Measurements from ENCODE around the gene PCBP3. TPM values are rescaled to one million over a fixed set of nuclear protein-coding genes. Genes with fewer than 3 reads are reported as not detected.
A peak's percentile ranks its signal among the peaks of the same experiment; 100 is the strongest.
"Not testable (repeated sequence)": the region's sequence is repeated elsewhere in the genome, so short reads cannot be mapped to it uniquely, and the experiment has no call there.

PCBP3 gene
- total RNA-seq, 8 experiments from 2014 or later: 2.5 to 20.9 (median 10.0) TPM

- peaks cover 18 to 19% of the 10 kb centered on the region in 2 donors for H3K4me1 ChIP-seq (replicated peaks in 1 of 2)
- 83 to 100% (median 94%) methylated on average over 1 to 4 of the region's 7 CpGs; no CpG with 5 or more reads in 7 of the 10 experiments for WGBS, 10 experiments
- no peak overlapping the region for H3K4me3 ChIP-seq
- in situ Hi-C loops (cut with MboI; ENCODE audit: low pct_unique_long_range_greater_than_20kb in 2 of 9, low sequenced_read_pairs in 9 of 9, unreplicated experiment in 9 of 9): loop anchor here in 7 of 9 experiments (25.0 kb wide), 1 partner anchor 239 kb away; no protein-coding TSS in a partner anchor
- H3K27ac ChIP-seq: no peak overlapping the region
- peak in 3 of 8 experiments; percentile 59 to 80 (median 72) for ATAC-seq (replicated peaks in 6 of 8)
These were observed 157.8 kb downstream of the PCBP3 start for GRCh38 chr21:45801129-45801964.

- peak in 2 of 8 experiments; percentile 19 to 29 for ATAC-seq (replicated peaks in 6 of 8)
- Histone ChIP-seq H3K4me1 (replicated peaks in 1 of 2) (peaks cover 18 to 19% of the 10 kb centered on the region in 2 donors), H3K27ac (no peak overlapping the region), H3K4me3 (no peak overlapping the region)
- WGBS, 10 experiments: 42 to 100% (median 83%) methylated on average over 2 to 3 of the region's 8 CpGs; no CpG with 5 or more reads in 7 of the 10 experiments
- in situ Hi-C loops (cut with MboI; ENCODE audit: low pct_unique_long_range_greater_than_20kb in 2 of 9, low sequenced_read_pairs in 9 of 9, unreplicated experiment in 9 of 9): loop anchor here in 7 of 9 experiments (25.0 kb wide), 1 partner anchor 240 kb away; no protein-coding TSS in a partner anchor
These were observed 158.5 kb downstream of the PCBP3 start for GRCh38 chr21:45801989-45802388.

GRCh38 chr21:45802425-45802824 is 158.9 kb downstream of the PCBP3 start:
- H3K27ac ChIP-seq: no peak overlapping the region
- H3K4me3 ChIP-seq: no peak overlapping the region
- no peak for ATAC-seq (replicated peaks in 6 of 8)
- peaks cover 18 to 19% of the 10 kb centered on the region in 2 donors for H3K4me1 ChIP-seq (replicated peaks in 1 of 2)
- in situ Hi-C loops (cut with MboI; ENCODE audit: low pct_unique_long_range_greater_than_20kb in 2 of 9, low sequenced_read_pairs in 9 of 9, unreplicated experiment in 9 of 9): loop anchor here in 7 of 9 experiments (25.0 kb wide), 1 partner anchor 240 kb away; no protein-coding TSS in a partner anchor
- 20 to 54% (median 33%) methylated on average over 1 to 2 of the region's 9 CpGs; no CpG with 5 or more reads in 7 of the 10 experiments for WGBS, 10 experiments

DNA sequence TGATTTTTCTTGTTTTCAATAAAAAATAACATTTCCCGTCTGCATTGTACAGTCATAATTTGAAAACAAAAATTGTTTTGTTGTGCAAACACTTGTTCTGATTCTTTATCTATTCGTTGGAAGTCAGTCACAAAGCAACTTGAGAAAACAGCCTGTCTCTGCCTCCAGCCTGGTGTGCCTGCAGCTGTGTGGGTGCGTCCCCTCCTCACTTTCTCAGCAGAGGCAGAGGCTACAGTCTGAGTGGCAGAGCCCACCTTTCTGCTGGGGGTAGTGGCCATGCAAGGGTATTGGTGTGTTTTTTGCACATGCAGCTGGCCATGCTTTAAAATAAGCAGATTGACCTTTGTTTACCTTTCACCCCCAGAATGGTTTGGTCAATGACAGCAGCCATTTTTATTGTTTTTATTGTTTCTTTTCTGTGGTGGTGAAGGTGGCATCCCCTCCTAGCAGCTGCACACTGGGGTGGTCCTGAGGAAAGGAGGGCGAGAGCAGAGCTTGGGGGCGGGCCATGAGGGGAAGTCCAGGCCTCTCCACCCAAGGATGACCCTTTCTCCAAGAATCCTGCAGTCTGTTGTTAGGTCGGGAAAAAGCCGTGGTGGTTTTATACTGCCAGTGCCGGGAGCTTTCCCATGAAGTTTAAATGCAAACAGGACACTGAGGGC is 159.6 kb downstream of the PCBP3 start:
- Histone ChIP-seq H3K4me3 (no peak overlapping the region), H3K27ac (no peak overlapping the region), H3K4me1 (replicated peaks in 1 of 2) (peaks cover 18 to 19% of the 10 kb centered on the region in 2 donors)
- ATAC-seq (replicated peaks in 6 of 8): no peak
- 40 to 92% (median 60%) methylated on average over 1 to 5 of the region's 8 CpGs for WGBS, 10 experiments
- in situ Hi-C loops (cut with MboI; ENCODE audit: low pct_unique_long_range_greater_than_20kb in 2 of 9, low sequenced_read_pairs in 9 of 9, unreplicated experiment in 9 of 9): loop anchor here in 7 of 9 experiments (25.0 kb wide), 1 partner anchor 241 kb away; no protein-coding TSS in a partner anchor

GRCh38 chr21:45803618-45804340 is 160.3 kb downstream of the PCBP3 start:
- Histone ChIP-seq H3K4me3 (no peak overlapping the region), H3K27ac (no peak overlapping the region), H3K4me1 (replicated peaks in 1 of 2) (peaks cover 18 to 19% of the 10 kb centered on the region in 2 donors)
- no peak for ATAC-seq (replicated peaks in 6 of 8)
- in situ Hi-C loops (cut with MboI; ENCODE audit: low pct_unique_long_range_greater_than_20kb in 2 of 9, low sequenced_read_pairs in 9 of 9, unreplicated experiment in 9 of 9): loop anchor here in 7 of 9 experiments (25.0 kb wide), 1 partner anchor 241 kb away; no protein-coding TSS in a partner anchor
- WGBS, 10 experiments: 55 to 100% (median 80%) methylated on average over 1 to 12 of the region's 15 CpGs; no CpG with 5 or more reads in 3 of the 10 experiments

- WGBS, 10 experiments: 87 to 100% methylated on average over 1 to 8 of the region's 13 CpGs; no CpG with 5 or more reads in 8 of the 10 experiments
- in situ Hi-C loops (cut with MboI; ENCODE audit: low pct_unique_long_range_greater_than_20kb in 2 of 9, low sequenced_read_pairs in 9 of 9, unreplicated experiment in 9 of 9): loop anchor here in 7 of 9 experiments (25.0 kb wide), 1 partner anchor 243 kb away; no protein-coding TSS in a partner anchor
- Histone ChIP-seq H3K27ac (peak overlapping the region in 1 of 2 donors; percentile 24), H3K4me3 (no peak overlapping the region), H3K4me1 (replicated peaks in 1 of 2) (peaks cover 18 to 19% of the 10 kb centered on the region in 2 donors)
- ATAC-seq (replicated peaks in 6 of 8): peak in 1 of 8 experiments; percentile 17
These were observed 161.3 kb downstream of the PCBP3 start for GRCh38 chr21:45804809-45805313.

DNA sequence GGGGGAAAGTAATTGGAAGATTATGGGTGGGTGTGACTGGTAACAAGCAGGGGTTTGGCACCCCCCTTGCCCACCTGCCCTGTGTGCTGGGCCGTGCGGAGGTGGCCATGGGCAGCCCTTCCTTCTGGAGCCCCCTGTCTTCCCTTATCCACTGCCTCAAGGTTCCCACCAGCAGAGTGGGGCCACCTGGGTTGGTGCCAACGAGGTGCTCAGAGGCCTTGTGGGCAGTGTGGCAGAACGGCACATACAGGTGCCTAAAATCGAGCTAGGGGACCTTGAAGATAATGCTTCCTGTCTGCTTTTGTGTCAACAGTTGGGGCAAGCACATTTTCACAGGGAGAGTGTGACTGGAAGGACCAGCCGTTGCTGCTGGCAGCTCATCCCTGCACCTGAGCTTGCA is 161.8 kb downstream of the PCBP3 start:
- in situ Hi-C loops (cut with MboI; ENCODE audit: low pct_unique_long_range_greater_than_20kb in 2 of 9, low sequenced_read_pairs in 9 of 9, unreplicated experiment in 9 of 9): loop anchor here in 7 of 9 experiments (25.0 kb wide), 1 partner anchor 243 kb away; no protein-coding TSS in a partner anchor
- no peak overlapping the region for H3K4me3 ChIP-seq
- no peak for ATAC-seq (replicated peaks in 6 of 8)
- H3K4me1 ChIP-seq (replicated peaks in 1 of 2): peaks cover 18 to 19% of the 10 kb centered on the region in 2 donors
- WGBS, 10 experiments: 60 to 76% methylated on average over 2 to 3 of the region's 6 CpGs; no CpG with 5 or more reads in 8 of the 10 experiments
- H3K27ac ChIP-seq: no peak overlapping the region

- in situ Hi-C loops (cut with MboI; ENCODE audit: low pct_unique_long_range_greater_than_20kb in 2 of 9, low sequenced_read_pairs in 9 of 9, unreplicated experiment in 9 of 9): loop anchor here in 7 of 9 experiments (25.0 kb wide), 1 partner anchor 244 kb away; no protein-coding TSS in a partner anchor
- no peak overlapping the region for H3K4me3 ChIP-seq
- WGBS, 10 experiments: 40 to 100% (median 93%) methylated on average over 1 to 3 of the region's 11 CpGs; no CpG with 5 or more reads in 6 of the 10 experiments
- no peak overlapping the region for H3K27ac ChIP-seq
- H3K4me1 ChIP-seq (replicated peaks in 1 of 2): peaks cover 18 to 19% of the 10 kb centered on the region in 2 donors
- peak in 1 of 8 experiments; percentile 9 for ATAC-seq (replicated peaks in 6 of 8)
These were observed 162.5 kb downstream of the PCBP3 start for GRCh38 chr21:45806042-45806441.

DNA sequence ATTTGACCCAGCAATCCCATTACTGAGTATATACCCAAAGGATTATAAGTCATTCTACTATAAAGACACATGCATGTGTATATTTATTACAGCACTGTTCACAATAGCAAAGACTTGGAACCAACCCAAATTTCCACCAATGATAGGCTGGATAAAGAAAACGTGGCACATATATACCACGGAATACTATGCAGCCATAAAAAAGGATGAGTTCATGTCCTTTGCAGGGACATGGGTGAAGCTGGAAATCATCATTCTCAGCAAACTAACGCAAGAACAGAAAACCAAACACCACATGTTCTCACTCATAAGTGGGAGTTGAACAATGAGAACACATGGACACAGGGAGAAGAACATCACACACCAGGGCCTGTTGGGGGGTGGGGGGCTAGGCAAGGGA is 165.1 kb downstream of the PCBP3 start:
- ATAC-seq (replicated peaks in 6 of 8); H3K4me1 ChIP-seq (replicated peaks in 1 of 2); H3K4me3 ChIP-seq; H3K27ac ChIP-seq: not testable (repeated sequence)
- in situ Hi-C loops (cut with MboI; ENCODE audit: low pct_unique_long_range_greater_than_20kb in 2 of 9, low sequenced_read_pairs in 9 of 9, unreplicated experiment in 9 of 9): loop anchor here in 7 of 9 experiments (25.0 kb wide), 1 partner anchor 246 kb away; no protein-coding TSS in a partner anchor
- WGBS, 10 experiments: 63 to 80% methylated on average over 2 of the region's 3 CpGs; no CpG with 5 or more reads in 8 of the 10 experiments

DNA sequence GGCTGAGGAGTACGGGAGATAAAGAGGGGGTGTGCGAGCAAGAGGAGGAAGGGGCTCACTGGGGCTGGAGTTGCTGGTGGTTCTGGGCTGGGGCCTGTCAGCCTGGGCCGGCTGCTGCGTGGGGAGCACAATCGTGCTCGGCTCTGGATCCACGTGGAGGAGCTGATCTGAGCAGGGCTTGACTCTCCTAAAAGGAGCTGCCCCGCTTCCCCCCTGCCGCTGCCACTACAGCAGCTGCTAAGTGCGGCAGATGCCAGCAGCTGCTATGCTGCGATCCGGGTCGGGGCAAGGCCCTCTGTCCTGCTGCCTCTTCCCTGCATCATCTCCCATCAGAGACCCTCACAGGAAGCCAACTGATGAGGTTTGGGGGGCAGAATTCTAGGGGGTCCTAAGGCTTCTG is 165.9 kb downstream of the PCBP3 start:
- in situ Hi-C loops (cut with MboI; ENCODE audit: low pct_unique_long_range_greater_than_20kb in 2 of 9, low sequenced_read_pairs in 9 of 9, unreplicated experiment in 9 of 9): loop anchor here in 7 of 9 experiments (25.0 kb wide), 1 partner anchor 247 kb away; no protein-coding TSS in a partner anchor

GRCh38 chr21:45811136-45811535 is 167.6 kb downstream of the PCBP3 start:
- H3K27ac ChIP-seq: no peak overlapping the region
- 29 to 100% (median 57%) methylated on average over 1 to 4 of the region's 5 CpGs for WGBS, 10 experiments
- ATAC-seq (replicated peaks in 6 of 8): no peak
- in situ Hi-C loops (cut with MboI; ENCODE audit: low pct_unique_long_range_greater_than_20kb in 2 of 9, low sequenced_read_pairs in 9 of 9, unreplicated experiment in 9 of 9): loop anchor here in 8 of 9 experiments (10.0 to 25.0 kb wide), 2 partner anchors 249 to 266 kb away; partner anchors contain the start of gene SLC19A1 (in 1 of the 8)
- no peaks in the 10 kb centered on the region for H3K4me1 ChIP-seq (replicated peaks in 1 of 2)
- no peak overlapping the region for H3K4me3 ChIP-seq

More for the DNA sequence above, 165.9 kb downstream of the PCBP3 start:
- Histone ChIP-seq H3K4me1 (replicated peaks in 1 of 2) (peaks cover 3 to 5% of the 10 kb centered on the region in 2 donors), H3K4me3 (no peak overlapping the region), H3K27ac (no peak overlapping the region)
- no peak for ATAC-seq (replicated peaks in 6 of 8)
- WGBS, 10 experiments: 45 to 79% (median 60%) methylated on average over 1 to 7 of the region's 13 CpGs; no CpG with 5 or more reads in 5 of the 10 experiments

Data from motor neuron (in vitro differentiated cells).